GM18498 (cell line): Measurements from ENCODE around the gene TRIM65.
"Not testable (repeated sequence)": the region's sequence is repeated elsewhere in the genome, so short reads cannot be mapped to it uniquely, and the experiment has no call there.

Source experiments
- ATAC-seq: cut with Tn5 transposase; IDR thresholded peaks from one replicate; pipeline ENCODE4 v1.9.1; 2021; ENCODE audit warnings: mild to moderate bottlenecking, moderate library complexity; ENCODE audit not compliant: unreplicated experiment

TRIM65 gene

GRCh38 chr17:75854881-75855309 is 41.9 kb downstream of the TRIM65 start:
- ATAC-seq = peak; percentile 2

GRCh38 chr17:75854101-75854748 is 42.5 kb downstream of the TRIM65 start:
- ATAC-seq = no peak

GRCh38 chr17:75853433-75853832 is 43.3 kb downstream of the TRIM65 start:
- no peak for ATAC-seq

GRCh38 chr17:75851693-75851991 is 45.1 kb downstream of the TRIM65 start:
- not testable (repeated sequence) for ATAC-seq

GRCh38 chr17:75850928-75851692 is 45.6 kb downstream of the TRIM65 start:
- no peak for ATAC-seq

GRCh38 chr17:75849724-75850123 is 47.0 kb downstream of the TRIM65 start:
- ATAC-seq = no peak

GRCh38 chr17:75849279-75849646 is 47.5 kb downstream of the TRIM65 start:
- ATAC-seq = no peak

- no peak for ATAC-seq
Measured at GRCh38 chr17:75848523-75849278, 48.0 kb downstream of the TRIM65 start.

GRCh38 chr17:75847614-75848522 is 48.9 kb downstream of the TRIM65 start:
- ATAC-seq = no peak

GRCh38 chr17:75846692-75847613 is 49.8 kb downstream of the TRIM65 start:
- ATAC-seq = no peak

GRCh38 chr17:75845933-75846691 is 50.6 kb downstream of the TRIM65 start:
- ATAC-seq = no peak

GRCh38 chr17:75845058-75845711 is 51.6 kb downstream of the TRIM65 start:
- peak; percentile 71 for ATAC-seq

- ATAC-seq = peak; percentile 6
Measured at GRCh38 chr17:75844530-75845057, 52.2 kb downstream of the TRIM65 start.

- no peak for ATAC-seq
Measured at GRCh38 chr17:75843577-75844529, 52.9 kb downstream of the TRIM65 start, which contains the start of gene UNC13D. TSS of gene UNC13D (minus strand) at chr17:75844404. CDS start at chr17:75844337, 67 bp downstream.

- no peak for ATAC-seq
Measured at GRCh38 chr17:75842963-75843576, 53.7 kb downstream of the TRIM65 start.

- no peak for ATAC-seq
Measured at GRCh38 chr17:75842411-75842810, 54.3 kb downstream of the TRIM65 start.

GRCh38 chr17:75840799-75841164 is 56.0 kb downstream of the TRIM65 start:
- no peak for ATAC-seq
